ENCODE results near the gene CD58. TPM values are rescaled to one million over a fixed set of nuclear protein-coding genes. Genes with fewer than 3 reads are reported as not detected.
"Not testable (repeated sequence)": the region's sequence is repeated elsewhere in the genome, so short reads cannot be mapped to it uniquely, and the experiment has no call there.

The CD58 gene
- 55.8 and 67.0 TPM in 2 replicates for total RNA-seq (2014; rRNA removed; shearing (Covaris generic))
- polyA plus RNA-seq (2015; cell fraction: cytosol; rRNA removed), result 37.5 and 39.6 TPM in 2 replicates
- polyA plus RNA-seq (2015; cell fraction: nucleus; rRNA removed), result 27.8 and 33.4 TPM in 2 replicates

GRCh38 chr1:116570358-116571214, at the start of gene CD58:
CD58 (minus strand) TSS chr1:116571026; CDS start chr1:116570972, 54 bp downstream.
- in situ Hi-C loops (cut with HindIII; ENCODE audit: low pct_unique_long_range_greater_than_20kb, low sequenced_read_pairs), result no loop called here
- peak; percentile 82 for DNase-seq (ENCODE audit: low read depth, low spot score)

GRCh38 chr1:116620392-116620791, 49.6 kb upstream of the CD58 start:
- DNase-seq (ENCODE audit: low read depth, low spot score); in situ Hi-C loops (cut with HindIII; ENCODE audit: low pct_unique_long_range_greater_than_20kb, low sequenced_read_pairs): not testable (repeated sequence)

GRCh38 chr1:116619106-116619505, 48.3 kb upstream of the CD58 start:
- DNase-seq (ENCODE audit: low read depth, low spot score); in situ Hi-C loops (cut with HindIII; ENCODE audit: low pct_unique_long_range_greater_than_20kb, low sequenced_read_pairs): not testable (repeated sequence)

GRCh38 chr1:116617808-116618207, 47.0 kb upstream of the CD58 start:
- in situ Hi-C loops (cut with HindIII; ENCODE audit: low pct_unique_long_range_greater_than_20kb, low sequenced_read_pairs); DNase-seq (ENCODE audit: low read depth, low spot score): not testable (repeated sequence)

GRCh38 chr1:116613825-116614224, 43.0 kb upstream of the CD58 start:
- DNase-seq (ENCODE audit: low read depth, low spot score); in situ Hi-C loops (cut with HindIII; ENCODE audit: low pct_unique_long_range_greater_than_20kb, low sequenced_read_pairs): not testable (repeated sequence)

- in situ Hi-C loops (cut with HindIII; ENCODE audit: low pct_unique_long_range_greater_than_20kb, low sequenced_read_pairs); DNase-seq (ENCODE audit: low read depth, low spot score): not testable (repeated sequence)
Measured at GRCh38 chr1:116609801-116610371, 39.1 kb upstream of the CD58 start.

- in situ Hi-C loops (cut with HindIII; ENCODE audit: low pct_unique_long_range_greater_than_20kb, low sequenced_read_pairs), result not testable (repeated sequence)
Measured at GRCh38 chr1:116608841-116609240, 38.0 kb upstream of the CD58 start.

GRCh38 chr1:116608151-116608550, 37.3 kb upstream of the CD58 start:
- DNase-seq (ENCODE audit: low read depth, low spot score), result peak; percentile 71
- in situ Hi-C loops (cut with HindIII; ENCODE audit: low pct_unique_long_range_greater_than_20kb, low sequenced_read_pairs), result not testable (repeated sequence)

More at GRCh38 chr1:116608841-116609240, 38.0 kb upstream of the CD58 start:
- not testable (repeated sequence) for DNase-seq (ENCODE audit: low read depth, low spot score)

GRCh38 chr1:116607463-116607862, 36.6 kb upstream of the CD58 start:
- in situ Hi-C loops (cut with HindIII; ENCODE audit: low pct_unique_long_range_greater_than_20kb, low sequenced_read_pairs); DNase-seq (ENCODE audit: low read depth, low spot score): not testable (repeated sequence)

GRCh38 chr1:116606067-116606466, 35.2 kb upstream of the CD58 start:
- DNase-seq (ENCODE audit: low read depth, low spot score); in situ Hi-C loops (cut with HindIII; ENCODE audit: low pct_unique_long_range_greater_than_20kb, low sequenced_read_pairs): not testable (repeated sequence)

GRCh38 chr1:116605315-116605714, 34.5 kb upstream of the CD58 start:
- in situ Hi-C loops (cut with HindIII; ENCODE audit: low pct_unique_long_range_greater_than_20kb, low sequenced_read_pairs), result no loop called here
- no peak for DNase-seq (ENCODE audit: low read depth, low spot score)

GRCh38 chr1:116604408-116604807, 33.6 kb upstream of the CD58 start:
- in situ Hi-C loops (cut with HindIII; ENCODE audit: low pct_unique_long_range_greater_than_20kb, low sequenced_read_pairs); DNase-seq (ENCODE audit: low read depth, low spot score): not testable (repeated sequence)

GRCh38 chr1:116603646-116604045, 32.8 kb upstream of the CD58 start:
- in situ Hi-C loops (cut with HindIII; ENCODE audit: low pct_unique_long_range_greater_than_20kb, low sequenced_read_pairs); DNase-seq (ENCODE audit: low read depth, low spot score): not testable (repeated sequence)

- DNase-seq (ENCODE audit: low read depth, low spot score); in situ Hi-C loops (cut with HindIII; ENCODE audit: low pct_unique_long_range_greater_than_20kb, low sequenced_read_pairs): not testable (repeated sequence)
Measured at GRCh38 chr1:116599369-116599768, 28.5 kb upstream of the CD58 start.

GRCh38 chr1:116598420-116599036, 27.7 kb upstream of the CD58 start:
- in situ Hi-C loops (cut with HindIII; ENCODE audit: low pct_unique_long_range_greater_than_20kb, low sequenced_read_pairs); DNase-seq (ENCODE audit: low read depth, low spot score): not testable (repeated sequence)

GRCh38 chr1:116597388-116597787, 26.6 kb upstream of the CD58 start:
- DNase-seq (ENCODE audit: low read depth, low spot score); in situ Hi-C loops (cut with HindIII; ENCODE audit: low pct_unique_long_range_greater_than_20kb, low sequenced_read_pairs): not testable (repeated sequence)

- in situ Hi-C loops (cut with HindIII; ENCODE audit: low pct_unique_long_range_greater_than_20kb, low sequenced_read_pairs); DNase-seq (ENCODE audit: low read depth, low spot score): not testable (repeated sequence)
Measured at GRCh38 chr1:116596742-116597307, 26.0 kb upstream of the CD58 start.
